Testis (tissue), 3 donors: ENCODE data around the gene SLC38A3. TPM values are rescaled to one million over a fixed set of nuclear protein-coding genes. Genes with fewer than 3 reads are reported as not detected.
A peak's percentile ranks its signal among the peaks of the same experiment; 100 is the strongest.
"Not testable (repeated sequence)": the region's sequence is repeated elsewhere in the genome, so short reads cannot be mapped to it uniquely, and the experiment has no call there.

Source experiments
- DNase-seq: peaks from one replicate; pipeline ENCODE4 v3.0.0-alpha.2; 2019
- H3K27ac ChIP-seq, 2 donors: fragments of 200-600 bp; sonication (generic); one replicate each; pipeline ENCODE4 v1.5.1; 2019
- H3K27me3 ChIP-seq: fragments of 200-600 bp; sonication (generic); one replicate; pipeline ENCODE4 v1.5.1; 2019
- H3K36me3 ChIP-seq: fragments of 200-600 bp; sonication (generic); one replicate; pipeline ENCODE4 v1.5.1; 2017; ENCODE audit warnings: low read depth; ENCODE audit errors: missing control alignments
- H3K4me1 ChIP-seq: fragments of 200-600 bp; sonication (generic); one replicate; pipeline ENCODE4 v1.5.1; 2019
- H3K4me3 ChIP-seq, 2 donors: fragments of 200-600 bp; sonication (generic); one replicate each; pipeline ENCODE4 v1.5.1; 2017 to 2019
- H3K9me3 ChIP-seq: fragments of 200-600 bp; sonication (generic); one replicate; pipeline ENCODE4 v1.5.1; 2017
- CTCF ChIP-seq, 3 experiments: fragments of 450-650 bp in 2 of 3; fragments of 200-600 bp in 1 of 3; sonication (generic) in 1 of 3; IDR thresholded peaks; one replicate each; pipeline ENCODE4 v1.5.1; 2016 to 2019; ENCODE audit warnings: antibody characterized with exemption in 3 of 3, mild to moderate bottlenecking in 2 of 3, moderate library complexity in 1 of 3
- POLR2A ChIP-seq: fragments of 450-650 bp; IDR thresholded peaks from one replicate; pipeline ENCODE4 v1.6.1; 2017; ENCODE audit warnings: antibody characterized with exemption, mild to moderate bottlenecking, moderate library complexity
- WGBS, 2 donors: methylation state at CpG; one replicate each; pipeline ENCODE4 v1.1.5; 2018; 5-methylcytosine and 5-hydroxymethylcytosine counted together
- intact Hi-C: fragments of 100-400 bp; cut with DNase I; formaldehyde crosslinking; loops from one replicate; pipeline ENCODE4 v1.15.1; 2023; ENCODE audit warnings: low total_unique reads
- polyA plus RNA-seq: library from polyadenylated mRNA; stranded (reverse); fragments of 350-450 nt; fragmentation: Illumina TruSeq; extraction: RNeasy Lipid Tissue Mini Kit (QIAGEN cat#74804); gene quantifications from one replicate; pipeline ENCODE4 v1.2.3, GENCODE V29; 2014; ENCODE audit warnings: low read depth, low replicate concordance; ENCODE audit not compliant: insufficient read depth
- total RNA-seq, 2 donors: library from RNA; depleted of rRNA; stranded (reverse); fragments of >200 nt; gene quantifications; one replicate each; pipeline ENCODE4 v1.2.3, GENCODE V29; 2016

The SLC38A3 gene
- total and polyA plus RNA-seq, 3 donors from 2014 or later = 3.4 to 5.4 (median 4.3) TPM

DNA sequence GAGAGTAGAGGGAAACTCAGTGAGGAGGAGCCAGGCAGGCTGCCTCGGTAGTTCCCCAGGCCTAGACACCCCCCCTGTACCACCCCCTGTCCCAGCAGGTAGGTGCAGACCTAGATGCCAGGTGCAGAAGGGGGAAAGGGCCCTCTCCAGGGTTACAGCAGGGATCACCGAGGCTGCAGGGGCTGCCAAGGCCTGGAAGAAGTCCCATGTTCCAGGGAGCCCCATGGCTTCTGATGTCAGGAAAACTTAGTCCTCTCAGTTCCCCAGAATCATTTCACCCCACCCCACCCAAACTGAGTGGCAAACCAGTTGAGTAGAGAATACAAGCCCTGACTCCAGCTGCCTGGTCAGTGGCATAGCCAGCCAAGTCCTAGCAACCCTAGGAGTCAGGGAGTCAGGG is 56.4 kb downstream of the SLC38A3 start:
- Histone ChIP-seq H3K4me1 (peaks cover 48% of the 10 kb centered on the region), H3K36me3 (no peaks in the 10 kb centered on the region), H3K27ac (peak overlapping the region; percentile 99), H3K9me3 (no peaks in the 10 kb centered on the region), H3K27me3 (no peaks in the 10 kb centered on the region), H3K4me3 (no peak overlapping the region)
- DNase-seq = no peak
- intact Hi-C loops = no loop called here
- WGBS, 2 donors = 27 to 57% methylated on average over 1 to 2 of the region's 2 CpGs
- TF ChIP-seq CTCF (IDR thresholded peaks at IDR 0.05) (no peak), POLR2A (no peak)

DNA sequence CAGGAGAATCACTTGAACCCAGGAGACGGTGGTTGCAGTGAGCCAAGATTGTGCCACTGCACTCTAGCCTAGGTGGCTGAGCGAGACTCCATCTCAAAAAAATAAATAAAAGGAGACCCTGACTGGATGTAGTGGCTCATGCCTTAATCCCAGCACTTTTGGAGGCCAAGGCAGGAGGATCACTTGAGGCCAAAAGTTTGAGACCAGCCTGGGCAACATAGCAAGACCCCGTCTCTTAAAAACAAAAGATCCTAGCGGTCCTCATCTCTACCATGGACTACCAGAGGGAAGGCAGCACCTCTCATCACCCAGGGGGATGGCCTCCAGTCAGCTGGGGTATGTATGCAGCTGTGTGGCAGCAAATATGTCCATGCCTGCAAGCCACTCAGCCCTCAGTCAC is 57.1 kb downstream of the SLC38A3 start:
- H3K9me3 ChIP-seq, H3K36me3 ChIP-seq, DNase-seq, H3K27me3 ChIP-seq, intact Hi-C loops, H3K4me3 ChIP-seq: not testable (repeated sequence)
- Histone ChIP-seq H3K4me1 (peaks cover 55% of the 10 kb centered on the region), H3K27ac (peak overlapping the region in 1 of 2 donors; percentile 99)
- 95 to 99% methylated on average over 4 of the region's 4 CpGs for WGBS, 2 donors

- no peak for DNase-seq
- Histone ChIP-seq H3K27me3 (no peaks in the 10 kb centered on the region), H3K9me3 (no peaks in the 10 kb centered on the region), H3K36me3 (no peaks in the 10 kb centered on the region), H3K4me3 (no peak overlapping the region), H3K4me1 (peaks cover 60% of the 10 kb centered on the region), H3K27ac (no peak overlapping the region)
- intact Hi-C loops = no loop called here
- WGBS, 2 donors = 82 to 85% methylated on average over 7 of the region's 7 CpGs
- no peak for TF ChIP-seq POLR2A
- no peak for TF ChIP-seq CTCF (IDR thresholded peaks at IDR 0.05)
Measured at GRCh38 chr3:50262778-50263177, 57.7 kb downstream of the SLC38A3 start.

DNA sequence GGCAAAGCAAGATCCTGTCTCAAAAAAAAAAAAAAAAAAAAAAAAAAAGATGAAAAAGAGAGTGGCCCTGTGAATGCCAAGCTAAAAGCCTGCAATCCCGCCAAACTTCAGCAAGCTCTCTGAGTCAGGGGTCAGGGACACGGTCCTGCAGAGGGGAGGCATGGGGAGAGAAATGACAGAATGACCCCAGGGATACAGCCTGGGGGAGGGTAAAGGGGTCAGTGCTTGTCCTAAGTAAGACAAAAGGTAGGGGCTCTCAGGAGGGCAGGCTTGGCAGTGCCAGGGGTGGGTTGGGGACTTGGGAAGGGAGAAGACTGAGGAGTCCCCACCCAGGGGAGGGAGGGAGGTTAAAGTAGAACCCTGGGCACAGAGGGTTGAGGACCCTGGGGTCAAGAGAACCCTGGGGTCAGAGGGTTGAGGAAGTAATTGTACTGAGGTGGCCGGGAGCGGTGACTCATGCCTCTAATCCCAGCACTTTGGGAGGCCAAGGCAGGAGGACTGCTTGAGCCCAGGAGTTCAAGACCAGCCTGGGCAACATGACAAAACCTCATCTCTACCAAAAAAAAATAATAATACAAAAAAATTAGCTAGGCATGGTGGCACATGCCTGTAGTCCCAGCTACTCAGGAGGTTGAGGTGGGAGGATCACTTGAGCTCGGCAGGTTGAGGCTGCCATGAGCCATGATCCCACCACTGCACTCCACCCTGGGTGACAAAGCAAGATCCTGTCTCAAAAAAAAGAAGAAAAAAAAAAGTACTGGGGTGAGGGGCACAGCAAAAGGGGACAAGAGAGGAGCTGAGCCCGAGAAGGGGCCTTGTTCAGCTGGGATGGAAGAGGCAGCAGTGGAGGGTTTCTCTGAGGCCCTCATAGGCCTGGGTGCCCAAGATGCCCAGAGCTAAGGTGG is 58.7 kb downstream of the SLC38A3 start:
- H3K36me3 ChIP-seq = no peaks in the 10 kb centered on the region
- H3K9me3 ChIP-seq = no peaks in the 10 kb centered on the region
- intact Hi-C loops = no loop called here
- H3K4me1 ChIP-seq = peaks cover 66% of the 10 kb centered on the region
- no peak for DNase-seq
- H3K27me3 ChIP-seq = no peaks in the 10 kb centered on the region
- peak overlapping the region; percentile 66 to 72 for H3K27ac ChIP-seq
- TF ChIP-seq CTCF (IDR thresholded peaks at IDR 0.05) (no peak), POLR2A (no peak)
- H3K4me3 ChIP-seq = no peak overlapping the region
- 59 to 71% methylated on average over 6 of the region's 6 CpGs for WGBS, 2 donors

GRCh38 chr3:50264383-50264963 is 59.4 kb downstream of the SLC38A3 start:
- peak overlapping the region; percentile 71 to 72 for H3K27ac ChIP-seq
- no peaks in the 10 kb centered on the region for H3K9me3 ChIP-seq
- H3K27me3 ChIP-seq = no peaks in the 10 kb centered on the region
- H3K4me1 ChIP-seq = peaks cover 70% of the 10 kb centered on the region
- 34 to 50% methylated on average over 7 of the region's 7 CpGs for WGBS, 2 donors
- DNase-seq = peak; percentile 74
- H3K36me3 ChIP-seq = no peaks in the 10 kb centered on the region
- intact Hi-C loops = no loop called here
- H3K4me3 ChIP-seq = no peak overlapping the region
- TF ChIP-seq POLR2A = no peak
- TF ChIP-seq CTCF (IDR thresholded peaks at IDR 0.05) = no peak
